ENCODE measurements around the gene NINL.

DNA sequence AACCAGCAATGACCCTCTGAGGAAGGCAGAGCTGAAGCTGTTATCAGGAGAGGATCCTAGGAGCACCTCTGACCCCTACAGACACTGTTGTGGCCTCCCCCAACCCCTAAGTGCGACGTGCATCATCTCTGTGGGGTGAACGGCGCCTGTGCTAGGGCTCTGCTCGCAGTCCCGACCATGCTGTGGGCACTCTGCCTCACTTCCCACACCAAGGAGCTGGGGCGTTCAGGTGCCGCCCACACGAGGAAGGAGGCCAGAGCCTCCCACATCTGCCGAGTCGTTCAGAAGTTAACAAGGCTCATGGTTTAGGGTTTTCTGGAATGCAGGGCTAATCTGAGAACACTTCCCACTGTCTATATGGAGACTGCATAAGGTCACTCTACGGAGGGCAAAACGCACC lies 115.8 kb downstream of the NINL start:
- TF ChIP-seq, protein P1, sequence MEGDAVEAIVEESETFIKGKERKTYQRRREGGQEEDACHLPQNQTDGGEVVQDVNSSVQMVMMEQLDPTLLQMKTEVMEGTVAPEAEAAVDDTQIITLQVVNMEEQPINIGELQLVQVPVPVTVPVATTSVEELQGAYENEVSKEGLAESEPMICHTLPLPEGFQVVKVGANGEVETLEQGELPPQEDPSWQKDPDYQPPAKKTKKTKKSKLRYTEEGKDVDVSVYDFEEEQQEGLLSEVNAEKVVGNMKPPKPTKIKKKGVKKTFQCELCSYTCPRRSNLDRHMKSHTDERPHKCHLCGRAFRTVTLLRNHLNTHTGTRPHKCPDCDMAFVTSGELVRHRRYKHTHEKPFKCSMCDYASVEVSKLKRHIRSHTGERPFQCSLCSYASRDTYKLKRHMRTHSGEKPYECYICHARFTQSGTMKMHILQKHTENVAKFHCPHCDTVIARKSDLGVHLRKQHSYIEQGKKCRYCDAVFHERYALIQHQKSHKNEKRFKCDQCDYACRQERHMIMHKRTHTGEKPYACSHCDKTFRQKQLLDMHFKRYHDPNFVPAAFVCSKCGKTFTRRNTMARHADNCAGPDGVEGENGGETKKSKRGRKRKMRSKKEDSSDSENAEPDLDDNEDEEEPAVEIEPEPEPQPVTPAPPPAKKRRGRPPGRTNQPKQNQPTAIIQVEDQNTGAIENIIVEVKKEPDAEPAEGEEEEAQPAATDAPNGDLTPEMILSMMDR (IDR thresholded peaks at IDR 0.05), result no peak
- no peak for TF ChIP-seq EP300 (IDR thresholded peaks at IDR 0.05; ENCODE audit: low read depth)
- no peak for TF ChIP-seq POLR2A (IDR thresholded peaks at IDR 0.05)
